Sigmoid colon (tissue), 7 donors: Measurements from ENCODE around the gene HSPH1. TPM values are rescaled to one million over a fixed set of nuclear protein-coding genes. Genes with fewer than 3 reads are reported as not detected.

Experiments used
- DNase-seq: peaks from one replicate; pipeline ENCODE4 v3.0.0-alpha.2; 2019
- H3K27ac ChIP-seq, 4 donors: fragments of 200-600 bp; sonication (generic); one replicate each; pipeline ENCODE4 v1.5.1; 2016 to 2019; ENCODE audit warnings: mild to moderate bottlenecking in 1 of 4
- H3K27me3 ChIP-seq, 3 donors: fragments of 200-600 bp; sonication (generic); one replicate each; pipeline ENCODE4 v1.5.1; 2019; ENCODE audit warnings: mild to moderate bottlenecking in 1 of 3
- H3K36me3 ChIP-seq, 4 donors: fragments of 200-600 bp; sonication (generic); one replicate each; pipeline ENCODE4 v1.5.1; 2016 to 2019
- H3K4me1 ChIP-seq, 4 donors: fragments of 200-600 bp; sonication (generic); one replicate each; pipeline ENCODE4 v1.5.1; 2017 to 2019
- H3K4me3 ChIP-seq, 4 donors: fragments of 200-600 bp; sonication (generic); one replicate each; pipeline ENCODE4 v1.5.1; 2017 to 2019; ENCODE audit warnings: mild to moderate bottlenecking in 2 of 4, moderate library complexity in 1 of 4
- H3K9me3 ChIP-seq, 4 donors: fragments of 200-600 bp in 3 of 4; sonication (generic) in 3 of 4; one replicate each; pipeline versions ENCODE4 v1.5.1 to v1.6.1; 2013 to 2019
- EP300 ChIP-seq, 4 donors: sonication (generic); formaldehyde crosslinking; IDR thresholded peaks; one replicate each; pipeline ENCODE4 v1.6.1; 2017; ENCODE audit warnings: antibody characterized with exemption in 4 of 4
- POLR2A ChIP-seq, 2 donors: fragments of 450-650 bp; IDR thresholded peaks; one replicate each; pipeline ENCODE4 v1.6.1; 2016; ENCODE audit warnings: antibody characterized with exemption in 2 of 2, mild to moderate bottlenecking in 2 of 2, moderate library complexity in 2 of 2
- POLR2AphosphoS5 ChIP-seq, 4 donors: sonication (generic); formaldehyde crosslinking; IDR thresholded peaks; one replicate each; pipeline ENCODE4 v1.6.1; 2017; ENCODE audit warnings: antibody characterized with exemption in 4 of 4
- WGBS, 2 donors: extraction: QIAGEN DNeasy Blood & Tissue Kit; methylation state at CpG; one replicate each; pipeline ENCODE4 v1.1.7; 2013; 5-methylcytosine and 5-hydroxymethylcytosine counted together
- intact Hi-C: fragments of 100-400 bp; cut with DNase I; formaldehyde crosslinking; loops from one replicate; pipeline ENCODE4 v1.15.1; 2023
- polyA plus RNA-seq, 3 donors: library from polyadenylated mRNA; stranded (reverse); fragments of 200-250 nt; gene quantifications; one replicate each; pipeline ENCODE4 v1.2.3, GENCODE V29; 2013
- total RNA-seq, 4 donors: library from RNA; depleted of rRNA; stranded (reverse); fragments of >200 nt; gene quantifications; one replicate each; pipeline ENCODE4 v1.1.0, GENCODE V29; 2016
- TF ChIP-seq, protein P1 (sequence below), 4 experiments: fragments of 450-650 bp in 3 of 4; fragments of 200-600 bp in 1 of 4; IDR thresholded peaks; one replicate each; pipeline ENCODE4 v1.5.1; 2016 to 2019; ENCODE audit warnings: antibody characterized with exemption in 4 of 4, mild to moderate bottlenecking in 3 of 4, moderate library complexity in 2 of 4
- donor health status: healthy with polysubstance abuse.
- donor health status: Bipolar disorder and iron deficiency.
- donor health status: healthy.

Gene HSPH1
- total and polyA plus RNA-seq, 7 donors: 12.0 to 41.5 (median 30.7) TPM

DNA sequence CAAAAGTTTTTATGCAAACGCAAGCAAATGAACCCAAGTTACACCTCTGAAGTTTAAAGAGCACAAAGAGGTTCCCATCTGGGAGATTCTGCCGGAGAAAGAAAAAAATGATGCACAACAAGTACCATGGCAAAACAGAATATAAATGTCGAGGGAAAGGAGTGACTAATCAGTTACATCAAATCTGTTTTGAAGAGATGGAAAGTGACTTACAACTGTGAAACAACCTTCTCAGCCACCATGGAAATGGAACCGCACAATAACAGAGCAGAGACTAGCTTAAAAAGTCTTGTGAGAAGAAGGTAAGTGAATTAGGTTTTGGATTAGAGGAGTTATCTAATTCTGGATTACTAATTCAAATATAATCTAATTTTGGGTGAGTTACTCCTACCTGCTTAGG, 2.4 kb downstream of the HSPH1 start:
- WGBS, 2 donors: 80 to 83% methylated on average over 4 of the region's 4 CpGs
- H3K4me1 ChIP-seq: peaks cover 0 to 20% (median 18%) of the 10 kb centered on the region in 4 donors
- TF ChIP-seq, protein P1, sequence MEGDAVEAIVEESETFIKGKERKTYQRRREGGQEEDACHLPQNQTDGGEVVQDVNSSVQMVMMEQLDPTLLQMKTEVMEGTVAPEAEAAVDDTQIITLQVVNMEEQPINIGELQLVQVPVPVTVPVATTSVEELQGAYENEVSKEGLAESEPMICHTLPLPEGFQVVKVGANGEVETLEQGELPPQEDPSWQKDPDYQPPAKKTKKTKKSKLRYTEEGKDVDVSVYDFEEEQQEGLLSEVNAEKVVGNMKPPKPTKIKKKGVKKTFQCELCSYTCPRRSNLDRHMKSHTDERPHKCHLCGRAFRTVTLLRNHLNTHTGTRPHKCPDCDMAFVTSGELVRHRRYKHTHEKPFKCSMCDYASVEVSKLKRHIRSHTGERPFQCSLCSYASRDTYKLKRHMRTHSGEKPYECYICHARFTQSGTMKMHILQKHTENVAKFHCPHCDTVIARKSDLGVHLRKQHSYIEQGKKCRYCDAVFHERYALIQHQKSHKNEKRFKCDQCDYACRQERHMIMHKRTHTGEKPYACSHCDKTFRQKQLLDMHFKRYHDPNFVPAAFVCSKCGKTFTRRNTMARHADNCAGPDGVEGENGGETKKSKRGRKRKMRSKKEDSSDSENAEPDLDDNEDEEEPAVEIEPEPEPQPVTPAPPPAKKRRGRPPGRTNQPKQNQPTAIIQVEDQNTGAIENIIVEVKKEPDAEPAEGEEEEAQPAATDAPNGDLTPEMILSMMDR (IDR thresholded peaks at IDR 0.05): no peak
- TF ChIP-seq POLR2A (IDR thresholded peaks at IDR 0.05): no peak
- TF ChIP-seq EP300 (IDR thresholded peaks at IDR 0.05): no peak
- no peak for TF ChIP-seq POLR2AphosphoS5 (IDR thresholded peaks at IDR 0.05)
- no peaks in the 10 kb centered on the region for H3K27me3 ChIP-seq
- intact Hi-C loops: no loop called here
- no peak for DNase-seq
- peak overlapping the region in 1 of 4 donors; percentile 98 for H3K27ac ChIP-seq
- H3K4me3 ChIP-seq: no peak overlapping the region
- no peaks in the 10 kb centered on the region for H3K9me3 ChIP-seq
- H3K36me3 ChIP-seq: peaks cover 0 to 26% (median 4%) of the 10 kb centered on the region in 4 donors

DNA sequence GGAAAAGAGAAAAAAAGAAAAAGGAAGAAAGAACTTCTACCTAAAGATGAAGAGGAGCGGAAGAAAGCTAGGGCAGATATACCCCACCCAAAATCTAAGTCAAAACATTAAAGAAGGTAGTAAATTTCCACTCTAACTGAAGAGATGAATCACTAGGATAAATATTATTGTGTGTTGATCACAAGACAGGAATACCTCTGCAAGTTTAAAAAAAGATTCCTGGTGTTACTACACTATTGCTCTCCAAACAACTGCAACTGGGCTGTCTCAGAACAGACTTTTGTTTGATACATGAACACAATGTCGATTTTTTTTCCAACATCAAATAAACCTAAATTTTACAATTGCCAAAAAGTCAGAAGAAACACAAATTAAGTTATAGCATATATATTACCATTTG, 6.8 kb downstream of the HSPH1 start:
- Histone ChIP-seq H3K4me1 (peaks cover 0 to 11% (median 8%) of the 10 kb centered on the region in 4 donors), H3K36me3 (peaks cover 0 to 70% (median 19%) of the 10 kb centered on the region in 4 donors), H3K27ac (no peak overlapping the region), H3K27me3 (no peaks in the 10 kb centered on the region), H3K4me3 (no peak overlapping the region), H3K9me3 (no peaks in the 10 kb centered on the region)
- WGBS, 2 donors: 89 to 95% methylated on average over 2 of the region's 2 CpGs
- TF ChIP-seq, protein P1 (IDR thresholded peaks at IDR 0.05): no peak
- TF ChIP-seq POLR2AphosphoS5 (IDR thresholded peaks at IDR 0.05): no peak
- TF ChIP-seq EP300 (IDR thresholded peaks at IDR 0.05): no peak
- no peak for TF ChIP-seq POLR2A (IDR thresholded peaks at IDR 0.05)
- no peak for DNase-seq
- intact Hi-C loops: no loop called here

DNA sequence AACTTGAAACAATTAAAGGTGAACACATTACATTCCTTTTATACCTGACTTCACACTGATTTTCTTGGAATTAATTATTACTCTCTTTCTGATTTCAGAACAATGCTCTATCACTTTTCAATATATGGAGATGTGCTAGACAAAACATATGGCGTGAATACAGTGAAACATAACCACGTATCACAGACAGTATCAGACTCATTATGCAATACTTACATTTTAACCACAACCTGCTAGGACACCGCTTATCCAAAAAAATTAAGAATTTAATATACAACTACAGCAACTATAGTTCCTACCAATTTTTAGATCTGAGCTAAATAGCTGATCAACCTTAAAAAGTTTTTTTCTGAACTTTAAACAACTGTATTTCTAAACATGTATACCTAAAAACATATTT, 9.9 kb downstream of the HSPH1 start:
- WGBS, 2 donors: 93% methylated on average over 3 of the region's 3 CpGs
- Histone ChIP-seq H3K27me3 (no peaks in the 10 kb centered on the region), H3K9me3 (no peaks in the 10 kb centered on the region), H3K4me1 (no peaks in the 10 kb centered on the region), H3K4me3 (no peak overlapping the region), H3K36me3 (peaks cover 0 to 87% (median 30%) of the 10 kb centered on the region in 4 donors), H3K27ac (no peak overlapping the region)
- no peak for TF ChIP-seq POLR2A (IDR thresholded peaks at IDR 0.05)
- TF ChIP-seq, protein P1 (IDR thresholded peaks at IDR 0.05): no peak
- intact Hi-C loops: no loop called here
- DNase-seq: no peak

DNA sequence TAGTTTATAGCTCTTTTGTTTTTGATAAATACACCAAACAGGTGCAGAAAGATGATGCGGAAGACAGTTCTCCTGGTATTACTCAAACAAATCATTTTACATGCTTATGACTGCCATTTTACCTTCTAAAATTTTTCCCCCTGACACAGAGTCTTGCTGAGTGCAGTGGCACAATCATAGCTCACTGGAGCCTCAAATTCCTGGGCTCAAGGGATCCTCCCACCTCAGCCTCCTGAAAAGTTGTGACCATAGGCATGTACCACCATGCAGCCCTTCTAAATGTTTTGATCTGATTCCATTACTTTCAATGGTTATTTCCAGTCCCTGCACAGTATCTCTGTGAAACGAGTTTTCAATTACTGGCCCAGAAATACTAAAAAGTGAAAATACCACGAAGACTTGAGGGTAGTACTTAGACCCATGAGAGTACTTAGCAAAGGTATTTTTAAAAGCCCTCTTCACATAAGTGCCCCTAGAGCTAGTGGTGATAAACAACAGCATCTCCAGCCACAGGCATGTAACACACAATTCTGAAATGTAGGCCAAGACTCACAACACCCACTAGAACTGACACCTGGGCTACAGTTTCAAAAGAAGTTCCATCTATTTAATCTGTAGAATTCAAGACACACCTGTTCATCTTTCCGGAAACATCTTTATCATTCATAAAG, 11.3 kb downstream of the HSPH1 start:
- Histone ChIP-seq H3K36me3 (peaks cover 0 to 100% (median 38%) of the 10 kb centered on the region in 4 donors), H3K9me3 (no peaks in the 10 kb centered on the region), H3K4me1 (no peaks in the 10 kb centered on the region), H3K27me3 (no peaks in the 10 kb centered on the region), H3K4me3 (no peak overlapping the region), H3K27ac (no peak overlapping the region)
- WGBS, 2 donors: 90 to 93% methylated on average over 4 of the region's 4 CpGs
- no peak for TF ChIP-seq EP300 (IDR thresholded peaks at IDR 0.05)
- TF ChIP-seq, protein P1 (IDR thresholded peaks at IDR 0.05): no peak
- TF ChIP-seq POLR2A (IDR thresholded peaks at IDR 0.05): no peak
- no peak for TF ChIP-seq POLR2AphosphoS5 (IDR thresholded peaks at IDR 0.05)
- intact Hi-C loops: no loop called here
- no peak for DNase-seq

DNA sequence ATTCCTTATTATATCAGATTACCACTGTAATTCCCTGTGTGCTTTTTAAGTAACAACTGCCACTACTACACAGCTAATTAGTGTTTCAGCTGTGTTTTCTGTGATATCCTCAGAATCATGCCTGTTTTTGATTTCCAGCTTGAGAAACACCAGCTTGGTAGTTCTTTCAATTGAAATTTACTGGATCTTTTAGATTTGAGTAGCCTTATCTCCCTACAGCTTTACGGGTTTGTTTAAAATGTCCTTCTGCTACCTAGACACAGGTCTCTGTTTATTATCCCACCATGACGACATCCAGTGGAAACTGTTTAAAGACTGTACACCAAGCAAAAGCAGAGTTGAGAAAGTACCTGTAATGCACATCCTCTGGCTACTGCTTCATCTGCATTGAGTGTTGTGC, 12.1 kb downstream of the HSPH1 start:
- TF ChIP-seq EP300 (IDR thresholded peaks at IDR 0.05) (no peak), POLR2A (IDR thresholded peaks at IDR 0.05) (no peak), POLR2AphosphoS5 (IDR thresholded peaks at IDR 0.05) (no peak)
- TF ChIP-seq, protein P1 (IDR thresholded peaks at IDR 0.05): no peak

More for the DNA sequence above, 12.1 kb downstream of the HSPH1 start:
- intact Hi-C loops: no loop called here
- H3K4me1 ChIP-seq: no peaks in the 10 kb centered on the region
- H3K36me3 ChIP-seq: peaks cover 0 to 100% (median 39%) of the 10 kb centered on the region in 4 donors
- no peak overlapping the region for H3K4me3 ChIP-seq
- H3K27me3 ChIP-seq: no peaks in the 10 kb centered on the region
- no peak for DNase-seq
- no peak overlapping the region for H3K27ac ChIP-seq
- H3K9me3 ChIP-seq: no peaks in the 10 kb centered on the region
- 76 to 77% methylated on average over 2 of the region's 2 CpGs for WGBS, 2 donors
